Adipocyte (in vitro differentiated cells): ENCODE measurements around the gene RHEBL1.

Experiments
- DNase-seq: peaks from one replicate; pipeline ENCODE4 v3.0.0-alpha.2; 2015; ENCODE audit warnings: low read depth
- H3K27me3 ChIP-seq: replicated peaks from 2 replicates; pipeline ENCODE4 v1.7.0; 2013; ENCODE audit warnings: mild to moderate bottlenecking, low read length, moderate library complexity; ENCODE audit not compliant: control insufficient read depth, insufficient read depth
- H3K36me3 ChIP-seq: 2 replicates; pipeline ENCODE4 v1.7.0; 2013; ENCODE audit warnings: low read length, mild to moderate bottlenecking, moderate library complexity; ENCODE audit not compliant: control insufficient read depth, insufficient read depth, severe bottlenecking
- H3K4me1 ChIP-seq: 2 replicates; pipeline ENCODE4 v1.7.0; 2013; ENCODE audit warnings: mild to moderate bottlenecking, low read length, moderate library complexity; ENCODE audit not compliant: control insufficient read depth, insufficient read depth
- H3K4me3 ChIP-seq: 2 replicates; pipeline ENCODE4 v1.7.0; 2013; ENCODE audit warnings: mild to moderate bottlenecking, low read length, moderate library complexity
- H3K9ac ChIP-seq: 2 replicates; pipeline ENCODE4 v1.7.0; 2013; ENCODE audit warnings: mild to moderate bottlenecking, low read length, moderate library complexity
- H3K9me3 ChIP-seq: 2 replicates; pipeline ENCODE4 v1.7.0; 2013; ENCODE audit warnings: mild to moderate bottlenecking, low read length, moderate library complexity; ENCODE audit not compliant: control insufficient read depth

The RHEBL1 gene

GRCh38 chr12:49040364-49040855, 29.4 kb downstream of the RHEBL1 start:
- no peaks in the 10 kb centered on the region for H3K9me3 ChIP-seq
- no peaks in the 10 kb centered on the region for H3K4me1 ChIP-seq
- no peak for DNase-seq
- no peaks in the 10 kb centered on the region for H3K27me3 ChIP-seq
- peaks cover 94% of the 10 kb centered on the region for H3K36me3 ChIP-seq
- H3K9ac ChIP-seq = no peak overlapping the region
- H3K4me3 ChIP-seq = no peak overlapping the region

DNA sequence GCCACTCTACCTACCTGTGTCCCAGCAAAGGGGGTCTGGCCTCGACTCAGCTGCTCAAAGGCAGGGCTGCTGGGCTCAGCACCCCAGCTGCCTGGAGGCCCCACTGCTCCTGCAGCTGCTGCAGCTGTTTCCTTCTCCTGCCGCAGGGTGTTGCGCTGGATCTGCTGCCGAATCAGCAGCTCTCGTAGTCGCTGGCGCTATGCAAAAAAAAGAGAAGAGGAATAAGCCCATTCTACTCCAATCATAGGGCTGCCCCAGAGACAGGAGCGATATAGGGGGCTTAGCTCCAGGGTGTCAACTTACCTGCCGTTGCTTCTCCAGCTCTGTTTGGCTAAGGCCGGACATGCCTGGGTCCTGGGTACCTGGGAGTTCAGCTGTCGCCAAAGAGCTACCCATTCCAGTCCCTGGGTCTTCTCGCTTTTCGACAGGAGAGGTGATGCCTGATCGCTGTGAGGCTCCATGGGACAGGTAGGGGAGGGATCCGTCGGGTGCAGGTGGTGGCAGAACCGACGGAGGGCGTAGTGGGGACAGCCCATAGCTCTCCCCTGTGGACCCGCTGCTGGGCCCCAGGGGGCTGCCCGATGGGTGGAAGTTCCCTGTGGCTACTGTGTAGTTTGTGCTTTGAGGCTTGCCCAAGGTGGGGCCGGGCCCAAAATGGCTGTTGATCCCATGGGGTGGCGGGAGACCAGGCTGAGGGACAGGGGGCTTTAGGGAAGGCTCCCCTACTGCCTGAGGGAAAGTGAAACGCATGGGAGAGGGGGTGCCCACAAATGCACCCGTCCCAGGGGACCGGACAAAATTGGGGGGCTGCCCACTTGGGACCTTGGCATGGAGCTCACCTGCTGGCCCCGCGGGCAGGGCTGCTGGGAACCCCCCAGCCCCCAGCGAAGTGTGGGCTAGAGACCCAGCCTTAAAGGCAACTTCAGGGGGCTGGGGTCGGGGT, 30.1 kb downstream of the RHEBL1 start:
- no peak for DNase-seq
- Histone ChIP-seq H3K4me3 (no peak overlapping the region), H3K27me3 (no peaks in the 10 kb centered on the region), H3K9me3 (no peaks in the 10 kb centered on the region), H3K36me3 (peaks cover 94% of the 10 kb centered on the region), H3K4me1 (no peaks in the 10 kb centered on the region), H3K9ac (no peak overlapping the region)

GRCh38 chr12:49038291-49038955, 31.4 kb downstream of the RHEBL1 start:
- H3K27me3 ChIP-seq = no peaks in the 10 kb centered on the region
- no peak for DNase-seq
- H3K9me3 ChIP-seq = no peaks in the 10 kb centered on the region
- no peak overlapping the region for H3K9ac ChIP-seq
- H3K4me3 ChIP-seq = no peak overlapping the region
- H3K4me1 ChIP-seq = no peaks in the 10 kb centered on the region
- peaks cover 94% of the 10 kb centered on the region for H3K36me3 ChIP-seq

DNA sequence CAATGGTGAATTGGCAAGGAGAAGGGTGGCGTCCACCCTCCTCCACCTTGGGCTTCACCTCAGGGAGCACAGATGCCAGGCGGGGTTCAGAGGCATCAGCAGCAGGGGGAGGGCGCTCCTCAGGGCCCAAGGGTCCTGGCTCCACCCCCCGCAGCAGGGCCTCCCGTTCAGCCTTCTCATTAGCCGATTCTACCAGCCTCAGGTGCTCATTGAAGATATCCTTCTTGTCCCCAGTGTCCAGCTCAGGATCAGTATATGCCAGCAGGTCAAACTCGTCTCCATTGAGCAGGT, 31.9 kb downstream of the RHEBL1 start:
- H3K27me3 ChIP-seq = no peaks in the 10 kb centered on the region
- DNase-seq = no peak
- peaks cover 94% of the 10 kb centered on the region for H3K36me3 ChIP-seq
- no peaks in the 10 kb centered on the region for H3K9me3 ChIP-seq
- no peak overlapping the region for H3K9ac ChIP-seq
- no peak overlapping the region for H3K4me3 ChIP-seq
- H3K4me1 ChIP-seq = no peaks in the 10 kb centered on the region

DNA sequence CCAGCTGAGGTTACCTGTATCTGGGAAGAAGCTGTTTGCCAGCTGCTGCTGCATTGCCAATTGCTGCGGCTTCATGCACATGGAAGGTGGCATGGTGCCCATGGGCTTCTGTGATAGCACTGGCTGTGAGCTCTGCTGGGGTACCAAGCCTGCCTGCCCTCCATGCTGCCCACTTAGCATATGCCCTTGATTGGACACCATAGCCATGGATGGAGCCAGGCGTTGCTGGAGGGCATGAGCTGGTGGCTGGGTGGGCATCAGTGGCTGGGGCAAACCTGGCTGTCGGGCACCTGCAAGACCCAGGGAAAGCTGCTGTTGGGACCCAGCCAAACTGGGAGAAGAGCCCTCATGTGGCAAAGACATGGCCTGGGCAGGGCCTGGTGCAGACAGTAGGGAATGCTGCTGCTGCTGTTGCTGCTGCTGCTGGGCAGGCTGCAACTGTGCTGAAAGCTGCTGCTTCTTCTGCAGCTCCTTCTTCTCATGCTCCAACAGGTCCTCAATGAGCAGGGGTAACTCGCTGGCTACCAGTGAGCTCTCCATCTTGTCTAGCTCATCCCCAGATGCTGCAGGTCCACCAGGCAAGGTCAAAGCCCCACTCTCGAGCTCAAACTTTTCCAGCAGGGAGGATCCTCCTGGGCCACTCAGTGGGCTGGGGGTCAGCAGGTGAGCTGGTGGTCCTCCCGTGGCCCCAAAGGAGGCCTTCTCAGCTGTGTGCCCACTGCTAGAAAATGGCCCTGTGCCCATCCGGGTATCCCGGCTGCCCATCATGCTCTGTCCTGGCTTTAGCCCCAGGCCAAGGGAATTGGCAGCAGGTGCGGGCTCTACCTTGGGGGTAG, 32.5 kb downstream of the RHEBL1 start:
- no peaks in the 10 kb centered on the region for H3K27me3 ChIP-seq

GRCh38 chr12:49036029-49036428, 33.8 kb downstream of the RHEBL1 start:
- Histone ChIP-seq H3K27me3 (no peaks in the 10 kb centered on the region), H3K9ac (no peak overlapping the region), H3K4me1 (no peaks in the 10 kb centered on the region), H3K36me3 (peaks cover 95% of the 10 kb centered on the region), H3K4me3 (no peak overlapping the region), H3K9me3 (no peaks in the 10 kb centered on the region)
- DNase-seq = no peak

More for the DNA sequence above, 32.5 kb downstream of the RHEBL1 start:
- DNase-seq = no peak
- H3K4me1 ChIP-seq = no peaks in the 10 kb centered on the region
- H3K4me3 ChIP-seq = no peak overlapping the region
- no peaks in the 10 kb centered on the region for H3K9me3 ChIP-seq
- peaks cover 94% of the 10 kb centered on the region for H3K36me3 ChIP-seq
- H3K9ac ChIP-seq = no peak overlapping the region

DNA sequence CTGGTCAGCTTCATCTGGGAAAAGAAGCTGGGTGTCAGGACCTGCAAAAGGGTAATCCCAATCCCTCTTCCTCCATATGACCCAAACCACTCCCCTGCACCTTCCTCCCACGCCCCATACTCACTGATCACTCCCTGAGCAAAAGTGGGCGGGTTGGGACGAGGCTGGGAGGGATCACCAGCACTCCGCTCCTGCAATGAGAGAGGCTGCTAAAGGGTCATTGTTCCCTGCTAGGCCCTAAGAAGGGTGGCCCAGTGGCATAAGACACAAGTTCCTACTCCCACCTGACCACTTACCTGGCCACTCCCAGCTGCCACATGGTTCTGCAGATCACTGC, 35.5 kb downstream of the RHEBL1 start:
- peaks cover 86% of the 10 kb centered on the region for H3K36me3 ChIP-seq
- H3K4me1 ChIP-seq = no peaks in the 10 kb centered on the region
- H3K4me3 ChIP-seq = no peak overlapping the region
- no peaks in the 10 kb centered on the region for H3K9me3 ChIP-seq
- DNase-seq = no peak
- H3K9ac ChIP-seq = no peak overlapping the region
- H3K27me3 ChIP-seq = no peaks in the 10 kb centered on the region

GRCh38 chr12:49033611-49034285, 36.0 kb downstream of the RHEBL1 start:
- Histone ChIP-seq H3K36me3 (peaks cover 86% of the 10 kb centered on the region), H3K4me3 (no peak overlapping the region), H3K4me1 (no peaks in the 10 kb centered on the region), H3K27me3 (no peaks in the 10 kb centered on the region), H3K9me3 (no peaks in the 10 kb centered on the region), H3K9ac (no peak overlapping the region)
- DNase-seq = no peak

DNA sequence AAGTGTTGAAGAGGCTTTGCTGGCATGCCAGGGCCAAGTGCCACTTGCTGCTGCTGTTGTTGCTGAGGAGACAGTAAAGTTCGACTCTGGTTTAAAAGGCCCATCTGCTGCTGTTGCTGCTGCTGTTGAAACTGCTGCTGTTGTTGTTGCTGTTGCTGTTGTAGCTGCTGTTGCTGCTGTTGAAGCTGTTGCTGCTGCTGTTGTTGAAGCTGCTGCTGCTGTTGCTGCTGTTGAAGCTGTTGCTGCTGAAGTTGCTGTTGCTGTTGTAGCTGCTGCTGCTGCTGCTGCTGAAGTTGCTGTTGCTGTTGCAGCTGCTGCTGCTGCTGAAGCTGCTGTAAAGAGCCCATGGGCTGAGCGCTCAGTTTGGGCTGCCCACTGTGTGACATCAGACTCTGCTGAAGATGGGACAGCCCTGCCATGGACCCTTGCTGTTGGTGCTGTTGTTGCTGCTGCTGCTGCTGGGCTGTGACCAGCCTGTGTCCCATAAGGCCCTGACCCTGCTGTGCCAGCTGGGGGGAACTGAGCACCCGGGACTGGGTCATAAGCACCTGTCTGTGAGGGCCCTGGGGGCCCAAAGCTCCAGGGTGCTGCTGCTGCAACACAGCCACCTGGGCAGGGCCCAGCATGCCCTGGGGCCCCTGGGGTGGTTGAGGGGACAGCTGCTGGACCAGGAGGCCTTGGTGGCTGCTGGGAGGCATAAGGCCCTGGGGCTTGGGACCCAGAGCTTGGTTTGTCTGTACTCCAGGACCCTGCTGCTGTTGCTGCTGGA, 36.9 kb downstream of the RHEBL1 start:
- Histone ChIP-seq H3K27me3 (no peaks in the 10 kb centered on the region), H3K9me3 (no peaks in the 10 kb centered on the region), H3K4me1 (no peaks in the 10 kb centered on the region), H3K36me3 (peaks cover 86% of the 10 kb centered on the region), H3K9ac (no peak overlapping the region), H3K4me3 (no peak overlapping the region)
- DNase-seq = no peak

- no peaks in the 10 kb centered on the region for H3K4me1 ChIP-seq
- no peak overlapping the region for H3K4me3 ChIP-seq
- no peaks in the 10 kb centered on the region for H3K27me3 ChIP-seq
- H3K9me3 ChIP-seq = no peaks in the 10 kb centered on the region
- H3K36me3 ChIP-seq = peaks cover 86% of the 10 kb centered on the region
- H3K9ac ChIP-seq = no peak overlapping the region
- no peak for DNase-seq
Observed at GRCh38 chr12:49032276-49032675, 37.5 kb downstream of the RHEBL1 start.
